Thyroid gland (tissue), 4 donors: Measurements from ENCODE around the gene PALLD. TPM values are rescaled to one million over a fixed set of nuclear protein-coding genes. Genes with fewer than 3 reads are reported as not detected.

Experiments
- DNase-seq, 2 donors: peaks; one replicate each; pipeline ENCODE4 v3.0.0-alpha.2; 2019
- H3K27ac ChIP-seq, 3 donors: fragments of 200-600 bp; sonication (generic); 1 replicate in 2 of 3; 2 replicates in 1 of 3; pipeline ENCODE4 v1.5.1; 2016 to 2019; ENCODE audit warnings: mild to moderate bottlenecking in 1 of 3, moderate library complexity in 1 of 3
- H3K27me3 ChIP-seq: fragments of 200-600 bp; sonication (generic); one replicate; pipeline ENCODE4 v1.5.1; 2019
- H3K36me3 ChIP-seq, 2 donors: fragments of 200-600 bp; sonication (generic); one replicate each; pipeline ENCODE4 v1.5.1; 2016 to 2019
- H3K4me1 ChIP-seq, 2 donors: fragments of 200-600 bp; sonication (generic); one replicate each; pipeline ENCODE4 v1.5.1; 2017 to 2019
- H3K4me3 ChIP-seq, 3 donors: fragments of 200-600 bp; sonication (generic); replicated peaks in 1 of 3; 1 replicate in 2 of 3; 2 replicates in 1 of 3; pipeline ENCODE4 v1.5.1; 2016; ENCODE audit warnings: mild to moderate bottlenecking in 1 of 3
- H3K9me3 ChIP-seq: fragments of 200-600 bp; sonication (generic); one replicate; pipeline ENCODE4 v1.5.1; 2017
- POLR2A ChIP-seq, 2 donors: fragments of 450-650 bp; IDR thresholded peaks; one replicate each; pipeline ENCODE4 v1.6.1; 2017; ENCODE audit warnings: antibody characterized with exemption in 2 of 2, mild to moderate bottlenecking in 2 of 2, moderate library complexity in 1 of 2
- WGBS, 2 donors: methylation state at CpG; one replicate each; pipeline ENCODE4 v1.1.5; 2017; 5-methylcytosine and 5-hydroxymethylcytosine counted together
- intact Hi-C: fragments of 100-400 bp; cut with DNase I; formaldehyde crosslinking; loops from one replicate; pipeline ENCODE4 v1.15.1; 2023
- total RNA-seq, 4 donors: library from RNA; depleted of rRNA; stranded (reverse); fragments of >200 nt; gene quantifications; one replicate each; pipeline ENCODE4 v1.2.3, GENCODE V29; 2016
- TF ChIP-seq, protein P1 (sequence below), 6 experiments: fragments of 200-600 bp in 3 of 6; fragments of 450-650 bp in 3 of 6; sonication (generic) in 3 of 6; IDR thresholded peaks; one replicate each; pipeline ENCODE4 v1.5.1; 2016 to 2019; ENCODE audit warnings: antibody characterized with exemption in 6 of 6, mild to moderate bottlenecking in 2 of 6, inconsistent platforms in 1 of 6, moderate library complexity in 1 of 6

The PALLD gene
- total RNA-seq, 4 donors from 2014 or later = 152 to 311 (median 226) TPM

DNA sequence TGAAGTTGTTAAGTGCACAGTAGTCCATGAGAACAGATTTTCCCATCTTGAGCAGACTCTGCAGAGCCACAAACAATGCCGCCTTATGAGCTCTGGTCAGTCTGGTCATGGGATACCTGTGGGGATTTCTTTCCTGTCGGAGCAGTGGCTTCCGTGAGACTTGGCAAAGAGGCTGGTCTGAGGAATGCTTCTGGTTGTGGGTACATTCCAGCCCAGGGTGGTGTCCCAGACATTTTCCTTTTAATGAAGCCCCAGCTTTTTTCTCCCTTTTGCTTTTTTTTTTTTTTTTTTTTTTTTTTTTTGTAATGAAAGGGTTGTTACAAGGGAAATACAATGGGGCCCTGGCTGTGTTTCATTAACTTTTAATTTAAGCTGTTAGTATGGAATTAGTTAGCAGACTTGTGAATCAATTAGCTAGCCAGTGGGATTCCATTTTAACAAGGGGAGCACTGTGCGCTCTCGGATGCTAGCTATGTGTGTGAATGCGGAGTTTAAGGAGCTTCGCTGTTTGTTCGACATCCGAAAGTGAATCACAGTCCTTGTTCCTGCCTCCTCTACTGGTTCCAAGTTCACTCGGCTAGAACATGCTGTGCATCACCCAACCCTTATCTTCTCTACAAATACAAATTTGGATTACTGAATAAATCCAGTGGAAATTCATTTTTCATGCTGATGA is 288.1 kb downstream of the PALLD start:
- intact Hi-C loops = no loop called here
- H3K9me3 ChIP-seq = no peaks in the 10 kb centered on the region
- 77 to 87% methylated on average over 10 of the region's 10 CpGs for WGBS, 2 donors
- H3K4me1 ChIP-seq = peaks cover 11% of the 10 kb centered on the region in 2 donors
- no peaks in the 10 kb centered on the region for H3K36me3 ChIP-seq
- TF ChIP-seq POLR2A (IDR thresholded peaks at IDR 0.05) = no peak
- TF ChIP-seq, protein P1, sequence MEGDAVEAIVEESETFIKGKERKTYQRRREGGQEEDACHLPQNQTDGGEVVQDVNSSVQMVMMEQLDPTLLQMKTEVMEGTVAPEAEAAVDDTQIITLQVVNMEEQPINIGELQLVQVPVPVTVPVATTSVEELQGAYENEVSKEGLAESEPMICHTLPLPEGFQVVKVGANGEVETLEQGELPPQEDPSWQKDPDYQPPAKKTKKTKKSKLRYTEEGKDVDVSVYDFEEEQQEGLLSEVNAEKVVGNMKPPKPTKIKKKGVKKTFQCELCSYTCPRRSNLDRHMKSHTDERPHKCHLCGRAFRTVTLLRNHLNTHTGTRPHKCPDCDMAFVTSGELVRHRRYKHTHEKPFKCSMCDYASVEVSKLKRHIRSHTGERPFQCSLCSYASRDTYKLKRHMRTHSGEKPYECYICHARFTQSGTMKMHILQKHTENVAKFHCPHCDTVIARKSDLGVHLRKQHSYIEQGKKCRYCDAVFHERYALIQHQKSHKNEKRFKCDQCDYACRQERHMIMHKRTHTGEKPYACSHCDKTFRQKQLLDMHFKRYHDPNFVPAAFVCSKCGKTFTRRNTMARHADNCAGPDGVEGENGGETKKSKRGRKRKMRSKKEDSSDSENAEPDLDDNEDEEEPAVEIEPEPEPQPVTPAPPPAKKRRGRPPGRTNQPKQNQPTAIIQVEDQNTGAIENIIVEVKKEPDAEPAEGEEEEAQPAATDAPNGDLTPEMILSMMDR (IDR thresholded peaks at IDR 0.05) = no peak
- no peak overlapping the region for H3K27ac ChIP-seq
- no peaks in the 10 kb centered on the region for H3K27me3 ChIP-seq
- H3K4me3 ChIP-seq = no peak overlapping the region
- peak; percentile 31 to 71 for DNase-seq

DNA sequence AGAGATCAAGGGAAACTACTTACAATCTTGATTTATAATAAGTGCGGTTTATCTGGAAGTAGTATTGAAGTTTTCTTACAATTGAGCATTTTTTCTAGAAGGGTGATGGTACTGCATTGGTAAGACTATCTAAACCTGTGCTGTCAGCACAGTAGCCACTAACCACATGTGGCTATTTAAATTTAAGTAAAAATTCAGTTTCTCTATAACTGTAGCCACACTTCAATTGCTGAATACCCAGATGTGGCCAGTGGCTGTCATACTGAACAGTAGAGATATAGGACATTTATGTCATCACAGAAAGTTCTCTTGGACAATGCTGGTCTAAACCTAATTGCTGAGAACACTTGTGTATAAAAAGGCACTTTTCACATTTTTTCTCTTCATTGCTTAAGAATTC is 290.5 kb downstream of the PALLD start:
- Histone ChIP-seq H3K36me3 (no peaks in the 10 kb centered on the region), H3K4me3 (no peak overlapping the region), H3K4me1 (peaks cover 11% of the 10 kb centered on the region in 2 donors), H3K9me3 (no peaks in the 10 kb centered on the region), H3K27me3 (no peaks in the 10 kb centered on the region), H3K27ac (no peak overlapping the region)
- intact Hi-C loops = no loop called here
- 86 to 98% methylated on average over 1 of the region's 1 CpG for WGBS, 2 donors
- no peak for DNase-seq
- TF ChIP-seq, protein P1 (IDR thresholded peaks at IDR 0.05) = no peak
- TF ChIP-seq POLR2A (IDR thresholded peaks at IDR 0.05) = no peak

DNA sequence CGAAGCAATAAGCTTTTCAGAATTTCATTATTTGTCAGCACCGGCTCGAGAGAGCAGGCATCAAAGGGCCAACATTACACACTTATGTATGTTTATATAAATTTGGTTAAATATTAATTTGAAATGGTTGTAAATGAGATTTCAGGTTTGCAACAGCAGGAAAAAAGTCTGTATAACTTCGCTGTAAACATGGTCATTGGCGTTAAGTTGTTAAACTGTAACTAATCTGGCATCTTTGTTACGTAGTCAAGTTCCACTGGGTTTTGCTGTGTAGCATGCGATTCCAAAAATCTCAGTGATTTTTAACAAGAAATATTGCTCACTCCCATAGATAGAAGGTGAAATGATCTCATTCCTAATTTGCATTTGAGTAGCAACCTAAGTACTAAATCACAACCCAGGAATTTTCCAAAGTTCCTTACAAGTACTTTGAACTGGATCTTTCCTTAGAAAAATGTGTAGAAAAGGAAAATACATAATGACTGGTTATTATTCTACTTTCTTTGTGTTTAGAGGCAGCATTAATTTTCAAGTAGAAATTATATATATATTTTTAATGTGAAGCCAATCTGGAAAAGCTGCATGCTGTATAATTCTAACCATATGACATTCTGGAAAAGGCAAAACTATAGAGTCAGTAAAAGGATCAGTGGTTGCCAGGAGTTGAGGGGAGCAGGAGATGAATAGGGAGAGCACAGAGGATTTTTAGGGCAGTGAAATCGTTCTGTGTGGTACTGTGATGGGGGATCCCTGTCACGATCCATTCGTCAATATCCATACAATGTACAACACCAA is 291.1 kb downstream of the PALLD start:
- Histone ChIP-seq H3K27me3 (no peaks in the 10 kb centered on the region), H3K4me1 (peaks cover 11% of the 10 kb centered on the region in 2 donors), H3K9me3 (no peaks in the 10 kb centered on the region), H3K4me3 (no peak overlapping the region), H3K36me3 (no peaks in the 10 kb centered on the region), H3K27ac (no peak overlapping the region)
- TF ChIP-seq, protein P1 (IDR thresholded peaks at IDR 0.05) = no peak
- no peak for TF ChIP-seq POLR2A (IDR thresholded peaks at IDR 0.05)
- WGBS, 2 donors = 92 to 93% methylated on average over 10 of the region's 10 CpGs
- no peak for DNase-seq
- intact Hi-C loops = no loop called here

DNA sequence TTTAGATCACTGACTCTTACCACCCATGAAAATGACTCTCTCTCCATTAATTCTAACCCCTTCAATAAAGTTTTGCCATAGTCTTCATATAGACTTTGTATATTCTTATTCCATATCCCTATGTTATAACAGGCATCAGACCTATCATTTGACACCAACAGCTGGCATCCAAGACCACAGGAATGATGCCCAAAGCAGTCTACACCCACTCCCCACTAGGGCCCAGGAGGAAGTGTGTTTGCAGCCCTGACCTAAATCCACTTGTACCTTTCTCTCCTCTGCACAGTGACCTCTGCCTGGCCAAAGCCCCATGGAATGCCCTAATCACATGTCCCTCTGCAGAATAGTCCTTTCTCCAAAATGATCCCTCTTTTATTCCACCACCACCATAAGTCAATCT is 294.0 kb downstream of the PALLD start:
- H3K4me3 ChIP-seq = no peak overlapping the region
- H3K27me3 ChIP-seq = no peaks in the 10 kb centered on the region
- no peaks in the 10 kb centered on the region for H3K4me1 ChIP-seq
- no peaks in the 10 kb centered on the region for H3K36me3 ChIP-seq
- no peak for TF ChIP-seq POLR2A (IDR thresholded peaks at IDR 0.05)
- TF ChIP-seq, protein P1 (IDR thresholded peaks at IDR 0.05) = no peak
- H3K9me3 ChIP-seq = no peaks in the 10 kb centered on the region
- H3K27ac ChIP-seq = no peak overlapping the region
- intact Hi-C loops = no loop called here
- DNase-seq = no peak

DNA sequence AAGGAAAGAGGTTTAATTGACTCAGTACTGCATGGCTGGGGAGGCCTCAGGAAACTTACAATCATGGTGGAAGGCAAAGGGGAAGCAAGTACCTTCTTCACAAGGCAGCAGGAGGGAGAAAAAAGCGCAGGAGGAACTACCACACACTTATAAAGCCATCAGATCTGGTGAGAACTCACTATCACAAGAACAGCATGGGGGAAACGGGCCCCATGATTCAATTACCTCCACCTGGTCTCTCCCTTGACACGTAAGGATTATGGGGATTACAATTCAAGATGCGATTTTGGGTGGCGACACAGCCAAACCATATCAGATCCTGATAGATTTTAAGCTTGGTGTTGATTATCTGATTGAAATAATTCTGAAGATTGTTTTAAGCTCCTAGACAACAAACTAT is 294.5 kb downstream of the PALLD start:
- no peak for DNase-seq
- TF ChIP-seq POLR2A (IDR thresholded peaks at IDR 0.05) = no peak
- TF ChIP-seq, protein P1 (IDR thresholded peaks at IDR 0.05) = no peak
- H3K27ac ChIP-seq = no peak overlapping the region
- intact Hi-C loops = no loop called here
- H3K36me3 ChIP-seq = no peaks in the 10 kb centered on the region
- 92% methylated on average over 5 of the region's 5 CpGs for WGBS, 2 donors
- H3K27me3 ChIP-seq = no peaks in the 10 kb centered on the region
- no peak overlapping the region for H3K4me3 ChIP-seq
- H3K4me1 ChIP-seq = peaks cover 3 to 4% of the 10 kb centered on the region in 2 donors
- H3K9me3 ChIP-seq = no peaks in the 10 kb centered on the region
